ENCODE data around the gene KRT17.
"Not testable (repeated sequence)": the region's sequence is repeated elsewhere in the genome, so short reads cannot be mapped to it uniquely, and the experiment has no call there.

KRT17 gene

GRCh38 chr17:41621916-41622315 lies 2.5 kb downstream of the KRT17 start:
- DNase-seq (ENCODE audit: low read depth in 2 of 3, low spot score in 1 of 3) = no peak

GRCh38 chr17:41621435-41621817 lies 2.9 kb downstream of the KRT17 start:
- not testable (repeated sequence) for DNase-seq (ENCODE audit: low read depth in 2 of 3, low spot score in 1 of 3)

DNA sequence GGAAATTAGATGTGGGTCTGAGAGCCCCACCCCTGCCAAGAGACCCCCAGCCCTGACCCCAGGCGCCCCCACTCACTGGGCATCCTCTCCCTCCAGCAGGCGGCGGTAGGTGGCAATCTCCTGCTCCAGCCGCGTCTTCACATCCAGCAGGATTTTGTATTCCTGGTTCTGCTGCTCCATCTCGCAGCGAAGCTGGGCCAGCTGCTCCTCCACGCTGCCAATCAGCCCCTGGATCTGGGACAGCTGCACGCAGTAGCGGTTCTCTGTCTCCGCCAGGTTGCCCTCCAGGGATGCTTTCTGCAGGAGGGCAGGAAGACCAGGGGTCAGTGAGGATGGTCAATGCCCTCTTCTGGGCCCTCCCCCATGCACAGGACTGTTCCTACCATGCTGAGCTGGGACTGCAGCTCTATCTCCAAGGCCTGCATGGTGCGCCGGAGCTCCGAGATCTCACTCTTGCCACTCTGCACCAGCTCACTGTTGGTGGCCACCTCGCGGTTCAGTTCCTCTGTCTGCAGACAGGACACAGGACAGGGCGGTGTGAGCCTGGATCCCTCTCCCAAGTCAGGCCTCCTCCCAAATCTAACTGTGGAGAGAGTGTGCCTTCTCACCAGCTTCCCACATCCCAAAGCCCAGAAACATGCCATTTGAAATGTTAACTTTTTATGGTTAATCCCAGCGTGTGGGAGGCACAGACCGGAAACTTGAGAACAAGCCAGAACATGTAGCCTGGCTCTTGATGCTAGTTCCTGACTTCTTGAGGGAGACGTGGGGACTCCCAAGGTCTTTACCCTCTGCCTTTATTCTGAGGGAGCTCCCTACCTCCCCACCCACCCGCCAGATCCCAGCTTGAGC lies 3.6 kb downstream of the KRT17 start:
- no peak for DNase-seq (ENCODE audit: low read depth in 2 of 3, low spot score in 1 of 3)

GRCh38 chr17:41619927-41620582 lies 4.3 kb downstream of the KRT17 start:
- DNase-seq (ENCODE audit: low read depth in 2 of 3, low spot score in 1 of 3) = not testable (repeated sequence)

DNA sequence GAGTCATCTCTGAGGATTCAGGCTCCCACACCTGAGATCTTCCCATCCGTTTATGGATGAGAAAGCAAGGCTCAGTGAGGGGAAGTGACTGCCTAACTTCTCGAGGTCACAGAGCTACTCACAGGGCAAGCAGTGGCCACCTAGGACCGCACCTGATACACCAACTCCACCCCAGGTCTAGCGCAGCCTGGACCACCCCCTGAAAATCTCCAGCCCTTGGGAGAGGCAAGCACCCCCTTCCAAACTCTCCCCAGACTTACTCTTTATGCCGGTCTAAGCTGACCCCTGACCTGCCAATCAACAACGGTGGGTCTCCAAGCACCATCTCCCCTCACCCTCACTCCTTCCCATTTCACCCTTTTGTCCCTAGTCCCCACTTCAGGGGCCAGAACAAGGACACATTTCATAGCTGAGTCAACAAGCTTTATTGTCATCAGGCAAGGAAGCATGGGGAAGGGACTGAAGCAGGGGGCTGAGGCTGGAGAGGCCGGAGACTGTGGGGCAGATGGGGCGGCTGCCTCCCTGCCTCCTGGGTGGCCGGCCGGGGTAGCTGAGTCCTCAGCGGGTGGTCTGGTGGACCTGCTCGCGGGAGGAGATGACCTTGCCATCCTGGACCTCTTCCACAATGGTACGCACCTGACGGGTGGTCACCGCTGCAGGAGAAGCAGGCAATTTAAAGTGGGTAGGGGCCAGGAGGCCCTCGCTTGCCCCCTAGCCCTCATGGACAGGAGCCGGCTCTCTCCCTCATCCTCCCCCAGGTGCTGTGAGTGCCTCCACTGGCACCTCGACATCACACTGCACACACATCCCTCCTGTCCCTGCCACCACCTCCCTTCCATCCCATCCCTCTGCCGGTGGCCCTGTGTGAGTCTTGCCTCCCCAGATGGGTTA lies 5.1 kb downstream of the KRT17 start:
- DNase-seq (ENCODE audit: low read depth in 2 of 3, low spot score in 1 of 3) = no peak

GRCh38 chr17:41618341-41619035 lies 5.9 kb downstream of the KRT17 start:
- DNase-seq (ENCODE audit: low read depth in 2 of 3, low spot score in 1 of 3) = no peak

DNA sequence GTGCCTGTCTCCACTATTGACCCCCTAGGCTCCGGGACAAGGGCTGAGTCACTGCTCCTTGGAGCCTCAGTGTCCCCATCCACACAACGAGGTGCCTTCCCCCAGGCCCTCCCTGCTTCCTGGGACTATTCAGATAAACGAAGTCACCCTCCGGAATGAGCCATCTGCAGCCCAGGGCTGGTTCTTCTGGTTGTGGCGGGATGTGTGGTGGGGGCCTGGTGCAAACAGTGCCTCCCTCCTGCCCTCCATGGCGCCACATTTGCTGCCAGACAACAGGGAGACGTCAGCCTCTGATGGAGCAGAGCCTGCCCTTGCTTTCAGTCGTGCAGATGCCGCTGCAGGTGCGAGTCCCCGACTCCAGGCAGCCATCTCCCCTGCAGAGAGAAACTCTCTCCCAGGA lies 6.7 kb downstream of the KRT17 start:
- no peak for DNase-seq (ENCODE audit: low read depth in 2 of 3, low spot score in 1 of 3)

DNA sequence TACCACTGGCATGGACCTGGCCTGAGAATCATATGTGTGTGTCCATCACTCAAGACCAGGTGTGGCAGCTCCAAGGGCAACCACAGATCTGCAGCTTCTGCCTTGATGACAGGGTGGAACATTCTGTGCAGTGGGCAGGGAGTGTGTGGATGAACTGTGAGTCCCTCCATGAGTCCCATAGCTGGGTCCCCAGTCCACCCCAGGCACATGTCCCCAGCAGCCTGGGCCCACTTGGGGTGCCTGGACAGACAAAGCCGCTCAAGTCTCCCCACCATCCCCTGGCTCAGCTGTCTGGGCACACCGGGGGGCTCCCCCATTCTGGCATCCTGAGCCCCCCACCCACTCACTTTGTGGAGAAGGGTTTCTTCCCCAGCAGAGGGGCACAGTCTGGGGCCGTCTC lies 7.2 kb downstream of the KRT17 start:
- no peak for DNase-seq (ENCODE audit: low read depth in 2 of 3, low spot score in 1 of 3)

- not testable (repeated sequence) for DNase-seq (ENCODE audit: low read depth in 2 of 3, low spot score in 1 of 3)
Observed at GRCh38 chr17:41616486-41616885, 7.9 kb downstream of the KRT17 start.

- DNase-seq (ENCODE audit: low read depth in 2 of 3, low spot score in 1 of 3) = no peak
Observed at GRCh38 chr17:41615454-41615853, 8.9 kb downstream of the KRT17 start.

GRCh38 chr17:41614767-41615166 lies 9.6 kb downstream of the KRT17 start:
- DNase-seq (ENCODE audit: low read depth in 2 of 3, low spot score in 1 of 3) = not testable (repeated sequence)

- DNase-seq (ENCODE audit: low read depth in 2 of 3, low spot score in 1 of 3) = no peak
Observed at GRCh38 chr17:41614098-41614497, 10.3 kb downstream of the KRT17 start.

GRCh38 chr17:41613277-41614082 lies 10.9 kb downstream of the KRT17 start:
- DNase-seq (ENCODE audit: low read depth in 2 of 3, low spot score in 1 of 3) = no peak

- DNase-seq (ENCODE audit: low read depth in 2 of 3, low spot score in 1 of 3) = not testable (repeated sequence)
Observed at GRCh38 chr17:41612376-41613160, 11.8 kb downstream of the KRT17 start, which contains the start of gene KRT16. Gene KRT16, minus strand, starts transcription at chr17:41612767. Its CDS starts 79 bp downstream, at chr17:41612688.

DNA sequence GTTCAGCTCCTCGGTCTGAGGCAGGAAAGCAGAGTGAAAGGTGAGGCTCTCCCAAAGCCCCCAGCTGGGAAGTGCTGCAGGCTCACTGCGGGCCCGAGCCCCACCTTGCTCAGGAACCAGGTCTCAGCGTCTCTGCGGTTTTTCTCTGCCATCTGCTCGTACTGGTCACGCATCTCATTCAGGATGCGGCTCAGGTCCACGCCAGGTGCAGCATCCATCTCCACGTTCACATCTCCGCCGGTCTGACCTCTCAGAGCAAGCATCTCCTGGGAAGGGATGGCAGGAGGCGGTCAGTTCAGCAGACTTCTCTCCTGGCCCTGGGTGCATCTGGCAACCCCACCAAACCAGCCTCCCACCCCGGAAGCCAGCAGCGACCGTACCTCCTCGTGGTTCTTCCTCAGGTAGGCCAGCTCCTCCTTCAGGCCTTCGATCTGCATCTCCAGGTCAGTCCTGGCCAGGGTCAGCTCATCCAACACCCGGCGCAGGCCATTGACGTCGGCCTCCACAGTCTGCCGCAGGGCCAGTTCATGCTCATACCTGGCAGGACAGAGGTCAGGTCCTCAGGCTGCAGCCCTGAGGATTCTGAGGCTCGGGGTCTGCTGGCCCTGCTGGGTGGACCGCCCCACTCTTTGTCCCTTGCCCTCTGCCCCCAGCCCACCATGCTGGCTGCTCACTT lies 13.3 kb downstream of the KRT17 start:
- no peak for DNase-seq (ENCODE audit: low read depth in 2 of 3, low spot score in 1 of 3)

- not testable (repeated sequence) for DNase-seq (ENCODE audit: low read depth in 2 of 3, low spot score in 1 of 3)
Observed at GRCh38 chr17:41610061-41610517, 14.3 kb downstream of the KRT17 start.

- not testable (repeated sequence) for DNase-seq (ENCODE audit: low read depth in 2 of 3, low spot score in 1 of 3)
Observed at GRCh38 chr17:41606930-41607329, 17.4 kb downstream of the KRT17 start.

DNA sequence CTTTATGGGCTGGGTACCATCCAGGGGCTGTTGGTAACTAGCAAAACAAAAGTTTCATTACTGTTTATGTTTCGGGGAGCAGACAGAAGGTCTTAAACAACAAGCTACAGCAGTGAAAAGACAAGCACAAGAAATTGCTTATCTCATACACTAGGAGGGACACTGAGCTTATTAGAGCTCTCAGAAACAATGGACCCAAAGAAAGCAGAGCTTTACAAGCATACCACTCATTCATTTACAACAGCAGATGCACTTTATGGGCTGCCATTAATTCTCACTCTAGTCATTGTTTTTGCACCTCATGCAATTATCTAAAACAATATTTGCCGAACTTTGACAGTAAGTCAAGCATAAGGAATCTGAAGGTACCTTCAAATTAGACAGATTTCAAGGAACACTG lies 21.9 kb downstream of the KRT17 start:
- no peak for DNase-seq (ENCODE audit: low read depth in 2 of 3, low spot score in 1 of 3)

- DNase-seq (ENCODE audit: low read depth in 2 of 3, low spot score in 1 of 3) = no peak
Observed at GRCh38 chr17:41600318-41600717, 24.1 kb downstream of the KRT17 start.

Measured in stimulated activated CD4-positive, alpha-beta T cell treated with anti-CD3 and anti-CD28 coated beads, Interleukin-12 subunit alpha, Interleukin-12 subunit beta, amount 100 ng/mL, for 48 hours (primary cell).